HEK293T (cell line): ENCODE data around the gene VTI1A.

ENCODE experiments used
- FOXA1 ChIP-seq: fragments of 450-650 bp; IDR thresholded peaks from 2 replicates; pipeline ENCODE4 v1.6.1; 2016; ENCODE audit warnings: mild to moderate bottlenecking
- HDGF ChIP-seq: fragments of 450-650 bp; IDR thresholded peaks from 2 replicates; pipeline ENCODE4 v1.6.1; 2017; ENCODE audit warnings: antibody characterized with exemption, borderline replicate concordance
- NFRKB ChIP-seq: fragments of 450-650 bp; IDR thresholded peaks from 2 replicates; pipeline ENCODE4 v1.6.1; 2016; ENCODE audit warnings: mild to moderate bottlenecking, moderate library complexity
- SP1 ChIP-seq: fragments of 450-650 bp; IDR thresholded peaks from 2 replicates; pipeline ENCODE4 v1.6.1; 2017
- TARDBP ChIP-seq: fragments of 450-650 bp; IDR thresholded peaks from 2 replicates; pipeline ENCODE4 v1.6.1; 2016

DNA sequence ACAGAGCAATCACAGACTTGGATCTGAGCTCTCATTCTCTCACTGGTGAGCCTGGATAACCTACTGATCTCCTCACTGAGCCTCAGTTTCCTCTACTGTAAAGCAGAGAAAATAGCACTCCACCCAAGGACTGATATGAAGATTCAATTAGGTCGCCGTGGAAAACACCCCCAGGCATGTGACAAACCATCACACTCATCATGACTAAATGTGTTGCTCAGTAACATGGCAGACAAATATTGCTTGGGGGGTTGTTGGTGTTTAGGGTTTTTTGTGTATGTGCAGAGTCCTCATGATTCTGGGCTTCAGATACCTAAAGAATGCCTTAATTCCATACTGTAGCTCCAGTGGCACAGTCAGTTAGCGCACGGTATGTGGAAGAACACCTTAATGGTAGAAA lies 380.9 kb downstream of the VTI1A start:
- TF ChIP-seq FOXA1 (no peak), SP1 (no peak), TARDBP (no peak), NFRKB (no peak), HDGF (no peak)
